ENCODE data around the gene SEPTIN1. TPM values are rescaled to one million over a fixed set of nuclear protein-coding genes. Genes with fewer than 3 reads are reported as not detected.

The SEPTIN1 gene
- total and polyA plus RNA-seq, 2 of the 13 experiments (the other 11 are each of a cell fraction or from before 2014, with no cell fraction given) = 0.18 to 0.67 TPM

GRCh38 chr16:30407102-30407803 is 24.9 kb upstream of the SEPTIN1 start, which contains the start of gene ZNF771 (continued):
- TF ChIP-seq RBM39 (IDR thresholded peaks at IDR 0.05; ENCODE audit: low read depth, low read length, poor library complexity, severe bottlenecking) = peak; percentile 97
- no peak for TF ChIP-seq DBP (CRISPR knock-in tag; IDR thresholded peaks at IDR 0.05; ENCODE audit: not compliant biosample characterization)
- TF ChIP-seq POLR2A (IDR thresholded peaks at IDR 0.05; ENCODE audit: insufficient read depth in 1 of 2, low read depth in 2 of 2, low read length in 2 of 2) = peak; percentile 91 to 92
- peak; percentile 85; the same call in 1 of the 2 replicates for TF ChIP-seq MYNN (CRISPR knock-in tag; IDR thresholded peaks at IDR 0.05; ENCODE audit: low read depth)
- no peak for TF ChIP-seq PHF5A (CRISPR knock-in tag; IDR thresholded peaks at IDR 0.05; ENCODE audit: low read depth, unreplicated experiment)
- 0 out of 2 replicates have a peak, but pooled peaks have one; percentile 32 for TF ChIP-seq ZNF775 (CRISPR knock-in tag; IDR thresholded peaks at IDR 0.05; ENCODE audit: borderline replicate concordance)
- no peak for TF ChIP-seq SATB2 (CRISPR knock-in tag; IDR thresholded peaks at IDR 0.05)
- no peak for TF ChIP-seq SETDB1 (CRISPR knock-in tag; IDR thresholded peaks at IDR 0.05; ENCODE audit: borderline replicate concordance)
- TF ChIP-seq EHMT2 (IDR thresholded peaks at IDR 0.05; ENCODE audit: borderline replicate concordance, low read depth, low read length) = no peak
- peak; percentile 91; the same call in 2 of the 3 replicates for TF ChIP-seq MXI1 (IDR thresholded peaks at IDR 0.05; ENCODE audit: borderline replicate concordance, low read depth, low read length)
- peak; percentile 80; the same call in 1 of the 2 replicates for TF ChIP-seq DMTF1 (CRISPR knock-in tag; IDR thresholded peaks at IDR 0.05)
- peak; percentile 90; the same call in 1 of the 2 replicates for TF ChIP-seq REPIN1 (CRISPR knock-in tag; IDR thresholded peaks at IDR 0.05; ENCODE audit: borderline replicate concordance, low read depth)
- TF ChIP-seq ZNF557 (CRISPR knock-in tag; IDR thresholded peaks at IDR 0.05) = no peak
- TF ChIP-seq CEBPG (CRISPR knock-in tag; IDR thresholded peaks at IDR 0.05) = no peak
- peak; percentile 49 for TF ChIP-seq ZNF83 (CRISPR knock-in tag; IDR thresholded peaks at IDR 0.05; ENCODE audit: borderline replicate concordance)
- peak; percentile 77 for TF ChIP-seq ZBTB7B (CRISPR knock-in tag; IDR thresholded peaks at IDR 0.05)
- peak; percentile 72; the same call in 1 of the 2 replicates for TF ChIP-seq IKZF5 (CRISPR knock-in tag; IDR thresholded peaks at IDR 0.05)
- TF ChIP-seq FOSL2 (CRISPR knock-in tag; IDR thresholded peaks at IDR 0.05) = peak; percentile 75
- TF ChIP-seq MTF1 (CRISPR knock-in tag; IDR thresholded peaks at IDR 0.05) = no peak
- TF ChIP-seq NFYC (CRISPR knock-in tag; IDR thresholded peaks at IDR 0.05) = peak; percentile 76
- peak; percentile 8 for TF ChIP-seq ETV5 (CRISPR knock-in tag; IDR thresholded peaks at IDR 0.05; ENCODE audit: borderline replicate concordance)
- no peak for TF ChIP-seq ZNF460 (CRISPR knock-in tag; IDR thresholded peaks at IDR 0.05; ENCODE audit: borderline replicate concordance)
- peak; percentile 60; the same call in 1 of the 2 replicates for TF ChIP-seq TSC22D2 (CRISPR knock-in tag; IDR thresholded peaks at IDR 0.05; ENCODE audit: borderline replicate concordance)
- TF ChIP-seq NFKBIZ (CRISPR knock-in tag; IDR thresholded peaks at IDR 0.05) = no peak; the same call in 1 of the 2 replicates
- no peak for TF ChIP-seq MAFG (CRISPR knock-in tag; IDR thresholded peaks at IDR 0.05)
- no peak for TF ChIP-seq CENPT (CRISPR knock-in tag; IDR thresholded peaks at IDR 0.05; ENCODE audit: low read depth)
- TF ChIP-seq ZNF607 (CRISPR knock-in tag; IDR thresholded peaks at IDR 0.05; ENCODE audit: borderline replicate concordance) = peak; percentile 93
